A673 (cell line): Measurements from ENCODE around the gene SH3GL2. TPM values are rescaled to one million over a fixed set of nuclear protein-coding genes. Genes with fewer than 3 reads are reported as not detected.

ENCODE experiments used
- BruUV-seq: library from RNA; stranded (reverse); fragments of 400-500 nt; replicated peaks from 2 replicates; lab custom pipeline; 2021; lab: Mats Ljungman, UMichigan
- CTCF ChIA-PET: fragments of 300-600 bp; sonication (Branson Sonifier 250); formaldehyde crosslinking; loops from one replicate; lab custom pipeline; 2022; ENCODE audit warnings: antibody characterized with exemption; lab: Charles Lee
- POLR2A ChIA-PET: fragments of 300-600 bp; sonication (Branson Sonifier 250); formaldehyde crosslinking; loops from one replicate; lab custom pipeline; 2022; ENCODE audit warnings: antibody characterized with exemption; ENCODE audit not compliant: low non-redundant PET; lab: Charles Lee
- DNase-seq: peaks from one replicate; pipeline ENCODE4 v3.0.0-alpha.2; 2015; ENCODE audit warnings: low spot score
- H3K27ac ChIP-seq: fragments of 200-600 bp; sonication (generic); 2 replicates; pipeline ENCODE4 v1.5.1; 2016; ENCODE audit warnings: mixed run types, low read depth, mild to moderate bottlenecking, mixed read lengths, antibody characterized with exemption, low read length; ENCODE audit not compliant: poor library complexity, severe bottlenecking
- H3K27me3 ChIP-seq: fragments of 200-600 bp; sonication (generic); replicated peaks from 2 replicates; pipeline ENCODE4 v1.6.1; 2017; ENCODE audit warnings: mixed run types, low read depth, mild to moderate bottlenecking, mixed read lengths, antibody characterized with exemption, low read length; ENCODE audit not compliant: insufficient read depth, poor library complexity
- H3K36me3 ChIP-seq: fragments of 200-600 bp; sonication (generic); 2 replicates; pipeline ENCODE4 v1.6.1; 2016; ENCODE audit warnings: mixed run types, mild to moderate bottlenecking, mixed read lengths, antibody characterized with exemption, low read length; ENCODE audit not compliant: insufficient read depth, poor library complexity, severe bottlenecking
- H3K4me1 ChIP-seq: fragments of 200-600 bp; sonication (generic); 2 replicates; pipeline ENCODE4 v1.6.1; 2017; ENCODE audit warnings: mixed run types, mild to moderate bottlenecking, mixed read lengths, antibody characterized with exemption, low read length; ENCODE audit not compliant: insufficient read depth, poor library complexity, severe bottlenecking
- H3K4me3 ChIP-seq: fragments of 200-600 bp; sonication (generic); 2 replicates; pipeline ENCODE4 v1.5.1; 2016; ENCODE audit warnings: low read depth, mixed run types, mild to moderate bottlenecking, mixed read lengths, low read length; ENCODE audit not compliant: poor library complexity, severe bottlenecking
- H3K9me3 ChIP-seq: fragments of 200-600 bp; sonication (generic); 2 replicates; pipeline ENCODE4 v1.6.1; 2016; ENCODE audit warnings: mixed run types, low read depth, mild to moderate bottlenecking, mixed read lengths, antibody characterized with exemption, low read length; ENCODE audit not compliant: poor library complexity, severe bottlenecking
- EZH2 ChIP-seq: fragments of 200-600 bp; sonication (generic); IDR thresholded peaks from 2 replicates; pipeline ENCODE4 v1.6.1; 2017; ENCODE audit warnings: borderline replicate concordance, low read depth, mild to moderate bottlenecking, mixed read lengths, antibody characterized with exemption, low read length; ENCODE audit not compliant: poor library complexity, severe bottlenecking
- intact Hi-C: fragments of 100-400 bp; cut with micrococcal nuclease; formaldehyde crosslinking; loops from one replicate; pipeline ENCODE4 v1.10.0; 2022; ENCODE audit not compliant: unreplicated experiment
- total RNA-seq: library from RNA; stranded (reverse); gene quantifications from 2 replicates; pipeline ENCODE4 v1.2.3, GENCODE V29; 2021
- TF ChIP-seq, protein P1 (sequence below): fragments of 300-800, 200-600 bp; sonication (generic); conservative IDR thresholded peaks from 2 replicates; pipeline ENCODE4 v1.5.1; 2017; ENCODE audit warnings: low read depth, mild to moderate bottlenecking, antibody characterized with exemption, low read length, moderate library complexity, mixed read lengths

Gene SH3GL2
- total RNA-seq, 1 experiment from 2014 or later, result not detected

DNA sequence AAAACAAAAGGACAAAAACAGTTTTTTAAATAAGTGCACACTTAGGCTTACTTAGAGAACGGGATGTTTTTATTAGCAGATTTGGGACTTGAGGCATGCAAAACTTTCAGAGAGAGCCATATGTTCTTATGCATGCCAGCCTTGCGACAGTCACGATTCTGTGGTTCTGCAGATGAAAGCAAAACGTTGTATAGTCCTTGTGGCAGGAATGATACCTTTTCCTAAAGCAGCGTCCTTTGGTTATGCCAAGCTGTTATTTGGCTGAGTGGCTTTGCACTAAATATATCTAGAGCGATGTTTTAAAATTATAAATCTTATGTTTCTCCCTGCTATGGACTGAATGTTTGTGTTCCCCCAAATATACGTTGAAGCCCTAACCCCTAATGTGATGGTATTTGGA, 152.0 kb downstream of the SH3GL2 start:
- Histone ChIP-seq H3K9me3 (no peaks in the 10 kb centered on the region), H3K27ac (no peak overlapping the region), H3K27me3 (no peaks in the 10 kb centered on the region), H3K4me1 (no peaks in the 10 kb centered on the region), H3K36me3 (no peaks in the 10 kb centered on the region), H3K4me3 (no peak overlapping the region)
- DNase-seq, result no peak
- BruUV-seq, result no TSS peak
- ChIA-PET CTCF (no interaction called here), POLR2A (no interaction called here)
- intact Hi-C loops, result no loop called here
- TF ChIP-seq, protein P1, sequence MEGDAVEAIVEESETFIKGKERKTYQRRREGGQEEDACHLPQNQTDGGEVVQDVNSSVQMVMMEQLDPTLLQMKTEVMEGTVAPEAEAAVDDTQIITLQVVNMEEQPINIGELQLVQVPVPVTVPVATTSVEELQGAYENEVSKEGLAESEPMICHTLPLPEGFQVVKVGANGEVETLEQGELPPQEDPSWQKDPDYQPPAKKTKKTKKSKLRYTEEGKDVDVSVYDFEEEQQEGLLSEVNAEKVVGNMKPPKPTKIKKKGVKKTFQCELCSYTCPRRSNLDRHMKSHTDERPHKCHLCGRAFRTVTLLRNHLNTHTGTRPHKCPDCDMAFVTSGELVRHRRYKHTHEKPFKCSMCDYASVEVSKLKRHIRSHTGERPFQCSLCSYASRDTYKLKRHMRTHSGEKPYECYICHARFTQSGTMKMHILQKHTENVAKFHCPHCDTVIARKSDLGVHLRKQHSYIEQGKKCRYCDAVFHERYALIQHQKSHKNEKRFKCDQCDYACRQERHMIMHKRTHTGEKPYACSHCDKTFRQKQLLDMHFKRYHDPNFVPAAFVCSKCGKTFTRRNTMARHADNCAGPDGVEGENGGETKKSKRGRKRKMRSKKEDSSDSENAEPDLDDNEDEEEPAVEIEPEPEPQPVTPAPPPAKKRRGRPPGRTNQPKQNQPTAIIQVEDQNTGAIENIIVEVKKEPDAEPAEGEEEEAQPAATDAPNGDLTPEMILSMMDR, result no peak
- TF ChIP-seq EZH2, result no peak

DNA sequence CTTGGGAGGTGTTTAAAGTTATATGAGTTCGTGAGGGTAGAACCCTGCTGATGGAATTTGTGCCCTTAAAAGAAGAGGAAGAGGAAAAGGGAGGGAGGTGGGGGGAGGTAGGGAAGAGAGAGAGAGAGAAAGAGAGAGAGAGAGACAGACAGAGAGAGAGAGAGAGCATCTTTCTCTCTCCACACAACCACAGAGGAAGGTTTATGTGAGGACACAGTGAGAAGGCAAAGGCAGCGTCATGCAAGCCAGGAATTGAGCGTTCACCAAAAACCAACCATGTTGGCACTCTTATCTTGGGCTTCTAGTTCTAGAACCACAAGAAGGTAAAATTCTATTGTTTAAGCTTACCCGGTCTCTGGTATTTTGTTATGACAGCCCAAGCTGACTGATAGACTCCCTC, 152.4 kb downstream of the SH3GL2 start:
- no peaks in the 10 kb centered on the region for H3K36me3 ChIP-seq
- ChIA-PET CTCF (no interaction called here), POLR2A (no interaction called here)
- DNase-seq, result no peak
- TF ChIP-seq, protein P1, result no peak
- TF ChIP-seq EZH2, result no peak
- intact Hi-C loops, result no loop called here
- H3K27ac ChIP-seq, result no peak overlapping the region
- no peak overlapping the region for H3K4me3 ChIP-seq
- H3K9me3 ChIP-seq, result no peaks in the 10 kb centered on the region
- BruUV-seq, result no TSS peak
- H3K27me3 ChIP-seq, result no peaks in the 10 kb centered on the region
- no peaks in the 10 kb centered on the region for H3K4me1 ChIP-seq

DNA sequence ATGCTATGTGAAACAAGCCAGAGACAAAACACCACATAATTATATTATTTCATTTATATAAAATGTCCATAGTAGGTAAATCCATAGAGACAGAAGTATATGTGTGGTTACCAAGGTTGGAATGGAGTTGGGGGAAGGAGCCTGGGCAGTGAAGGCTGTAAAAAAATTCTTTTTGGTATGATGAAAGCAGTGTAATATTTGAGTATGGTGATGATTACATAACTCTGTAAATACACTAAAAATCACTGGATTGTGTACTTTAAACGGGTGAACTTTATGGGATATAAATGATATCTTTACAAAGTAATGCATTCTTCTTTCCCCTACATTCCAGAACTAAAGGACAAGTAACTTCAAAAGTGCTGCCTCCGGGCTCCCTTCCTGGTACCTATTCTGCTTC, 155.8 kb downstream of the SH3GL2 start:
- TF ChIP-seq, protein P1, result no peak
- TF ChIP-seq EZH2, result no peak

More for the DNA sequence above, 155.8 kb downstream of the SH3GL2 start:
- no TSS peak for BruUV-seq
- H3K27ac ChIP-seq, result no peak overlapping the region
- no peak for DNase-seq
- no peaks in the 10 kb centered on the region for H3K4me1 ChIP-seq
- H3K27me3 ChIP-seq, result no peaks in the 10 kb centered on the region
- H3K4me3 ChIP-seq, result no peak overlapping the region
- CTCF ChIA-PET, result no interaction called here
- POLR2A ChIA-PET, result no interaction called here
- no peaks in the 10 kb centered on the region for H3K9me3 ChIP-seq
- no peaks in the 10 kb centered on the region for H3K36me3 ChIP-seq
- intact Hi-C loops, result no loop called here
